ENCODE measurements around the gene RTL1. TPM values are rescaled to one million over a fixed set of nuclear protein-coding genes. Genes with fewer than 3 reads are reported as not detected.

The RTL1 gene
- polyA plus RNA-seq, 1 of the 3 experiments (the other 2 are of a cell fraction): 0.07 TPM

- TF ChIP-seq ZBTB33 (IDR thresholded peaks at IDR 0.05; ENCODE audit: borderline replicate concordance, low read depth) (no peak), SIN3A (IDR thresholded peaks at IDR 0.05; ENCODE audit: borderline replicate concordance, low read depth, low read length) (no peak), TEAD4 (IDR thresholded peaks at IDR 0.05; ENCODE audit: borderline replicate concordance, insufficient read depth) (no peak), GABPA (IDR thresholded peaks at IDR 0.05; ENCODE audit: low read depth) (no peak), JUND (IDR thresholded peaks at IDR 0.05) (no peak), ELF1 (IDR thresholded peaks at IDR 0.05) (no peak)
- CTCF ChIA-PET: interaction anchor here (1.0 to 1.6 kb wide), 3 partner anchors 10 to 384 kb away, joined by 3 to 6 read pairs (median 4); no protein-coding TSS in a partner anchor
- Histone ChIP-seq H3K79me2 (ENCODE audit: insufficient read depth) (no peaks in the 10 kb centered on the region), H3K9ac (no peak overlapping the region), H2AFZ (ENCODE audit: low read depth) (no peak overlapping the region), H3K27ac (ENCODE audit: low read depth in 2 of 2, low read length in 1 of 2) (no peak overlapping the region), H3K27me3 (ENCODE audit: insufficient read depth) (no peaks in the 10 kb centered on the region), H3K36me3 (replicated peaks in 1 of 2; ENCODE audit: control insufficient read depth in 1 of 2, insufficient read depth in 2 of 2, low read length in 1 of 2) (no peaks in the 10 kb centered on the region), H3K4me3 (ENCODE audit: low read depth in 2 of 2, low read length in 1 of 2) (no peak overlapping the region), H4K20me1 (ENCODE audit: insufficient read depth) (no peaks in the 10 kb centered on the region), H3F3A (replicated peaks; ENCODE audit: insufficient read depth) (no peaks in the 10 kb centered on the region), H3K9me2 (no peaks in the 10 kb centered on the region), H3K4me1 (ENCODE audit: control insufficient read depth in 1 of 2, insufficient read depth in 2 of 2, low read depth in 1 of 2, low read length in 1 of 2) (peaks cover 0 to 6% of the 10 kb centered on the region in 2 experiments; a peak in 2 of 4 replicates), H3K4me2 (no peak overlapping the region), H3K9me3 (no peaks in the 10 kb centered on the region)
- no peak for DNase-seq
- POLR2A ChIA-PET: no interaction called here
- 51% methylated on average over 17 of the region's 18 CpGs for WGBS (ENCODE audit: low lambda C conversion rate)
Measured at GRCh38 chr14:100855256-100855930, 48.1 kb downstream of the RTL1 start.

- no peak overlapping the region for H3K4me2 ChIP-seq
- H2AFZ ChIP-seq (ENCODE audit: low read depth): no peak overlapping the region
- H4K20me1 ChIP-seq (ENCODE audit: insufficient read depth): no peaks in the 10 kb centered on the region
- no peaks in the 10 kb centered on the region for H3K27me3 ChIP-seq (ENCODE audit: insufficient read depth)
- H3K36me3 ChIP-seq (replicated peaks in 1 of 2; ENCODE audit: control insufficient read depth in 1 of 2, insufficient read depth in 2 of 2, low read length in 1 of 2): no peaks in the 10 kb centered on the region
- no peak overlapping the region for H3K27ac ChIP-seq (ENCODE audit: low read depth in 2 of 2, low read length in 1 of 2)
- H3F3A ChIP-seq (replicated peaks; ENCODE audit: insufficient read depth): no peaks in the 10 kb centered on the region
- H3K79me2 ChIP-seq (ENCODE audit: insufficient read depth): no peaks in the 10 kb centered on the region
- no peak overlapping the region for H3K4me3 ChIP-seq (ENCODE audit: low read depth in 2 of 2, low read length in 1 of 2)
- ChIA-PET POLR2A (no interaction called here), CTCF (interaction anchor here (1.6 to 1.8 kb wide), 3 partner anchors 9 to 11 kb away, joined by 4 to 6 read pairs (median 5); no protein-coding TSS in a partner anchor)
- TF ChIP-seq TCF12 (IDR thresholded peaks at IDR 0.05): no peak
- TF ChIP-seq FOSL2 (IDR thresholded peaks at IDR 0.05; ENCODE audit: borderline replicate concordance, low read depth): no peak
- no peak for TF ChIP-seq FOXM1 (IDR thresholded peaks at IDR 0.05; ENCODE audit: low read depth)
- no peak for TF ChIP-seq EZH2phosphoT487 (IDR thresholded peaks at IDR 0.05; ENCODE audit: borderline replicate concordance, low read depth)
- TF ChIP-seq SMC3 (IDR thresholded peaks at IDR 0.05; ENCODE audit: low read depth, low read length): no peak
- TF ChIP-seq MXI1 (IDR thresholded peaks at IDR 0.05; ENCODE audit: low read depth, low read length): no peak
- no peak overlapping the region for H3K9ac ChIP-seq
- WGBS (ENCODE audit: low lambda C conversion rate): 82% methylated on average over 5 of the region's 5 CpGs
- H3K9me2 ChIP-seq: no peaks in the 10 kb centered on the region
- no peaks in the 10 kb centered on the region for H3K9me3 ChIP-seq
- H3K4me1 ChIP-seq (ENCODE audit: control insufficient read depth in 1 of 2, insufficient read depth in 2 of 2, low read depth in 1 of 2, low read length in 1 of 2): peaks cover 0 to 6% of the 10 kb centered on the region in 2 experiments; a peak in 1 of 4 replicates
- no peak for DNase-seq
Measured at GRCh38 chr14:100854435-100854834, 49.1 kb downstream of the RTL1 start.
